IMR-90 (cell line): ENCODE data around the gene SMCHD1. TPM values are rescaled to one million over a fixed set of nuclear protein-coding genes. Genes with fewer than 3 reads are reported as not detected.

Experiments
- ATAC-seq: fragments of 200-7000 bp; cut with Tn5 transposase; 2 replicates; pipeline ENCODE4 v1.9.1; 2020; ENCODE audit warnings: low read depth, mild to moderate bottlenecking, moderate library complexity
- BruUV-seq: library from RNA; stranded (reverse); fragments of 400-500 nt; replicated peaks from 2 replicates; lab custom pipeline; 2021; lab: Mats Ljungman, UMichigan
- CTCF ChIA-PET: fragments of 300-600 bp; formaldehyde crosslinking; extraction: SDS; loops from one replicate; lab custom pipeline; 2021; ENCODE audit warnings: antibody characterized with exemption; lab: Yijun Ruan, JAX
- POLR2A ChIA-PET: fragments of 300-600 bp; sonication (Branson Sonifier 250); formaldehyde crosslinking; loops from one replicate; lab custom pipeline; 2022; ENCODE audit warnings: antibody characterized with exemption; ENCODE audit not compliant: unreplicated experiment; lab: Charles Lee
- DNase-seq: peaks from one replicate; pipeline ENCODE4 v3.0.0; 2013
- H2AFZ ChIP-seq: replicated peaks from 2 replicates; pipeline ENCODE3; 2013; ENCODE audit warnings: low read length, mild to moderate bottlenecking; ENCODE audit not compliant: poor library complexity
- H2AK5ac ChIP-seq: 2 replicates; pipeline ENCODE4 v1.6.1; 2013; ENCODE audit warnings: low read depth, low read length, inconsistent platforms
- H2AK9ac ChIP-seq: replicated peaks from 2 replicates; pipeline ENCODE3; 2013; ENCODE audit warnings: mild to moderate bottlenecking, low read depth, low read length, moderate library complexity; ENCODE audit not compliant: poor library complexity
- H2BK120ac ChIP-seq: 2 replicates; pipeline ENCODE4 v1.6.1; 2013; ENCODE audit warnings: low read depth, low read length, inconsistent platforms
- H2BK15ac ChIP-seq: 3 replicates; pipeline ENCODE4 v1.6.1; 2013; ENCODE audit warnings: low read depth, low read length, inconsistent platforms
- H2BK20ac ChIP-seq: 2 replicates; pipeline ENCODE4 v1.6.1; 2013; ENCODE audit warnings: low read depth, mild to moderate bottlenecking, inconsistent platforms, low read length, moderate library complexity
- H2BK5ac ChIP-seq: 2 replicates; pipeline ENCODE4 v1.6.1; 2013; ENCODE audit warnings: mild to moderate bottlenecking, low read depth, low read length, inconsistent platforms; ENCODE audit not compliant: poor library complexity, severe bottlenecking
- H3K14ac ChIP-seq: replicated peaks from 2 replicates; pipeline ENCODE4 v1.6.1; 2013; ENCODE audit warnings: low read depth, low read length, inconsistent platforms
- H3K18ac ChIP-seq: 2 replicates; pipeline ENCODE4 v1.6.1; 2013; ENCODE audit warnings: low read depth, low read length, control low read depth
- H3K23ac ChIP-seq: 2 replicates; pipeline ENCODE4 v1.6.1; 2013; ENCODE audit warnings: low read depth, low read length, inconsistent platforms
- H3K27ac ChIP-seq: 2 replicates; pipeline ENCODE4 v1.5.1; 2013; ENCODE audit warnings: mild to moderate bottlenecking, control low read depth, low read length; ENCODE audit not compliant: insufficient read depth
- H3K27me3 ChIP-seq: 2 replicates; pipeline ENCODE4 v1.6.1; 2013; ENCODE audit warnings: low read length; ENCODE audit not compliant: control insufficient read depth, insufficient read depth
- H3K36me3 ChIP-seq: 2 replicates; pipeline ENCODE4 v1.6.1; 2013; ENCODE audit warnings: low read length, mixed read lengths; ENCODE audit not compliant: control insufficient read depth, insufficient read depth
- H3K4ac ChIP-seq: 2 replicates; pipeline ENCODE4 v1.6.1; 2013; ENCODE audit warnings: low read depth, low read length, inconsistent platforms
- H3K4me1 ChIP-seq: 2 replicates; pipeline ENCODE4 v1.6.1; 2013; ENCODE audit warnings: low read length, mixed read lengths; ENCODE audit not compliant: control insufficient read depth, insufficient read depth
- H3K4me2 ChIP-seq: 2 replicates; pipeline ENCODE4 v1.6.1; 2013; ENCODE audit warnings: low read depth, mild to moderate bottlenecking, control low read depth, low read length, moderate library complexity
- H3K4me3 ChIP-seq: 2 replicates; pipeline ENCODE4 v1.5.1; 2013; ENCODE audit warnings: low read depth, mild to moderate bottlenecking, control low read depth, low read length, moderate library complexity; ENCODE audit not compliant: insufficient read depth
- H3K56ac ChIP-seq: 2 replicates; pipeline ENCODE4 v1.6.1; 2013; ENCODE audit warnings: low read length, inconsistent platforms; ENCODE audit not compliant: insufficient read depth; ENCODE audit errors: extremely low read depth
- H3K79me1 ChIP-seq, 2 experiments: 2 replicates each; pipeline ENCODE4 v1.6.1; 2013; ENCODE audit warnings: low read length in 2 of 2, inconsistent platforms in 1 of 2, low read depth in 1 of 2
- H3K9ac ChIP-seq: 2 replicates; pipeline ENCODE4 v1.6.1; 2013; ENCODE audit warnings: low read depth, low read length, control low read depth
- H3K9me1 ChIP-seq: 2 replicates; pipeline ENCODE4 v1.6.1; 2013; ENCODE audit warnings: low read length, inconsistent platforms; ENCODE audit not compliant: insufficient read depth
- H3K9me3 ChIP-seq: 2 replicates; pipeline ENCODE4 v1.6.1; 2013; ENCODE audit warnings: low read length; ENCODE audit not compliant: control insufficient read depth, insufficient read depth
- H4K20me1 ChIP-seq: 2 replicates; pipeline ENCODE4 v1.6.1; 2013; ENCODE audit warnings: low read length, inconsistent platforms; ENCODE audit not compliant: insufficient read depth
- H4K5ac ChIP-seq: 2 replicates; pipeline ENCODE4 v1.6.1; 2013; ENCODE audit warnings: mild to moderate bottlenecking, low read depth, low read length, control low read depth
- H4K8ac ChIP-seq, 2 experiments: 2 replicates each; pipeline ENCODE4 v1.6.1; 2013; ENCODE audit warnings: low read depth in 2 of 2, low read length in 2 of 2, control low read depth in 1 of 2, inconsistent platforms in 1 of 2
- H4K91ac ChIP-seq: 2 replicates; pipeline ENCODE4 v1.6.1; 2013; ENCODE audit warnings: low read depth, low read length, inconsistent platforms; ENCODE audit not compliant: insufficient read depth
- POLR2A ChIP-seq: IDR thresholded peaks from 2 replicates; pipeline ENCODE4 v1.6.1; 2012; ENCODE audit warnings: mild to moderate bottlenecking, low read depth, low read length
- RFX5 ChIP-seq: IDR thresholded peaks from 2 replicates; pipeline ENCODE4 v1.8.0; 2012; ENCODE audit warnings: low read depth, mild to moderate bottlenecking, low read length, moderate library complexity
- SMC3 ChIP-seq: fragments of 150-350 bp; IDR thresholded peaks from 2 replicates; pipeline ENCODE4 v1.6.1; 2016; ENCODE audit warnings: low read depth, mild to moderate bottlenecking, antibody characterized with exemption, low read length, moderate library complexity
- WGBS, 2 experiments: methylation state at CpG; one replicate each; pipeline versions ENCODE4 v1.1.5 to v1.1.7; 2013; ENCODE audit warnings: missing lambda C conversion rate in 2 of 2; ENCODE audit not compliant: insufficient read length in 1 of 2; ENCODE audit errors: extremely low coverage in 2 of 2; 5-methylcytosine and 5-hydroxymethylcytosine counted together
- dilution Hi-C: fragments of 300-500 bp; cut with HindIII; formaldehyde crosslinking; loops from one replicate; pipeline ENCODE4 v1.14.3; 2018; ENCODE audit warnings: low sequenced_read_pairs; ENCODE audit not compliant: unreplicated experiment
- in situ Hi-C: fragments of 300-500 bp; cut with MboI; formaldehyde crosslinking; loops from 3 replicates; pipeline ENCODE4 v1.14.3; 2019; ENCODE audit warnings: low sequenced_read_pairs, inconsistent platforms, mixed read lengths
- intact Hi-C: fragments of 100-400 bp; cut with micrococcal nuclease; formaldehyde crosslinking; loops from 2 replicates; pipeline ENCODE4 v1.10.0; 2022
- polyA plus RNA-seq, 3 experiments: library from polyadenylated mRNA; depleted of rRNA; stranded (reverse); fragments of >200 nt; gene quantifications; 2 replicates each; pipeline ENCODE4 v1.2.3, GENCODE V29; 2012; ENCODE audit warnings: low replicate concordance in 1 of 3
- total RNA-seq: library from RNA; depleted of rRNA; stranded (reverse); fragments of >200 nt; gene quantifications from 2 replicates; pipeline ENCODE4 v1.2.3, GENCODE V29; 2012
- TF ChIP-seq, protein P1 (sequence below): conservative IDR thresholded peaks from 2 replicates; pipeline ENCODE4 v1.5.1; 2012; ENCODE audit warnings: mild to moderate bottlenecking, low read depth, low read length, improper control_type of control experiment
- TF ChIP-seq, protein P2 (sequence below): fragments of 150-350 bp; IDR thresholded peaks from 2 replicates; pipeline ENCODE4 v1.6.1; 2017; ENCODE audit warnings: mild to moderate bottlenecking, antibody characterized with exemption, low read length, low read depth

Gene SMCHD1
- total and polyA plus RNA-seq, 2 of the 4 experiments (the other 2 are of a cell fraction) = 14.8 to 47.3 TPM

DNA sequence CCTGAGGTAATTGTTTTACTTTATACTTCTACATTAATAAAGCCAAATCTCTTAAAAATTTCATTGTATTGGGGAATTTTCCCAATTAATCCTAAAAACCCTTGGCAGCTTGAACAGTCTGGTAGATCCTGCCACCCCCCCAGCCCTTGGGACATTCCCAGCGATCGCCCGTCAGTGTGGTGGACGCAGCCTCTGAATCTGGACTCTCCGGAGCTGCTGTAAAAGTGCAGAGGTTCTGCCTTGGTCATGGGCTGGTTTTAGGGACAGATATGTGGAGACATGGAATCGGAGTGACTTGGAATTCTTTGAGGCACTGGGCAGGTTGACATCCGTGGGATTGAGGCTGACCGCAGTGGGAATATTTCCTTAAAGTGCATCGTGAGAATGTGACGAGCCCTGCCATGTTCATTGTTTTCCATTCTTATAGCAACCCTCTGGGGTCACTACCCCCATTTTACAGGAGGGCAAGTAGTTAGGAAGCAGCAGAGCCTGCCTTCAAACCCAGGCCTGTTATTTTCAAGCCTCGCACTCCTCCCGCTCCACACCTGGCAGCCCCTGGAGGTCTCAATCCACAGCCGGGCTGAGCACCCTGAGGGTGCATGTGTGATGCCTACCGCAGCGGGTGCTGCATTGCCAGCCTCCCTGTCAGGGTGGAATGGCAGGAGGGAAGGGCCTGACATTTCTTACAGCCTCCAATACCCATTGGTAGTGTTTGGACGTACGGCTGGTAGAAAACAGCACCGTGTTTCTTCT lies 197.8 kb downstream of the SMCHD1 start:
- no peaks in the 10 kb centered on the region for H3K79me1 ChIP-seq
- no peak overlapping the region for H3K9ac ChIP-seq
- CTCF ChIA-PET = no interaction called here
- no peak for ATAC-seq
- H4K5ac ChIP-seq = no peak overlapping the region
- H3K4me2 ChIP-seq = no peak overlapping the region
- no peak overlapping the region for H2AK5ac ChIP-seq
- H3K27ac ChIP-seq = no peak overlapping the region
- DNase-seq = no peak
- no peak overlapping the region for H3K4me3 ChIP-seq
- in situ Hi-C loops (no loop called here), dilution Hi-C loops (no loop called here), intact Hi-C loops (no loop called here)
- TF ChIP-seq POLR2A (no peak), SMC3 (no peak), RFX5 (no peak)
- TF ChIP-seq, protein P1, sequence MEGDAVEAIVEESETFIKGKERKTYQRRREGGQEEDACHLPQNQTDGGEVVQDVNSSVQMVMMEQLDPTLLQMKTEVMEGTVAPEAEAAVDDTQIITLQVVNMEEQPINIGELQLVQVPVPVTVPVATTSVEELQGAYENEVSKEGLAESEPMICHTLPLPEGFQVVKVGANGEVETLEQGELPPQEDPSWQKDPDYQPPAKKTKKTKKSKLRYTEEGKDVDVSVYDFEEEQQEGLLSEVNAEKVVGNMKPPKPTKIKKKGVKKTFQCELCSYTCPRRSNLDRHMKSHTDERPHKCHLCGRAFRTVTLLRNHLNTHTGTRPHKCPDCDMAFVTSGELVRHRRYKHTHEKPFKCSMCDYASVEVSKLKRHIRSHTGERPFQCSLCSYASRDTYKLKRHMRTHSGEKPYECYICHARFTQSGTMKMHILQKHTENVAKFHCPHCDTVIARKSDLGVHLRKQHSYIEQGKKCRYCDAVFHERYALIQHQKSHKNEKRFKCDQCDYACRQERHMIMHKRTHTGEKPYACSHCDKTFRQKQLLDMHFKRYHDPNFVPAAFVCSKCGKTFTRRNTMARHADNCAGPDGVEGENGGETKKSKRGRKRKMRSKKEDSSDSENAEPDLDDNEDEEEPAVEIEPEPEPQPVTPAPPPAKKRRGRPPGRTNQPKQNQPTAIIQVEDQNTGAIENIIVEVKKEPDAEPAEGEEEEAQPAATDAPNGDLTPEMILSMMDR = no peak
- TF ChIP-seq, protein P2, sequence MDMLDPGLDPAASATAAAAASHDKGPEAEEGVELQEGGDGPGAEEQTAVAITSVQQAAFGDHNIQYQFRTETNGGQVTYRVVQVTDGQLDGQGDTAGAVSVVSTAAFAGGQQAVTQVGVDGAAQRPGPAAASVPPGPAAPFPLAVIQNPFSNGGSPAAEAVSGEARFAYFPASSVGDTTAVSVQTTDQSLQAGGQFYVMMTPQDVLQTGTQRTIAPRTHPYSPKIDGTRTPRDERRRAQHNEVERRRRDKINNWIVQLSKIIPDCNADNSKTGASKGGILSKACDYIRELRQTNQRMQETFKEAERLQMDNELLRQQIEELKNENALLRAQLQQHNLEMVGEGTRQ = no peak
- H2BK15ac ChIP-seq = no peak overlapping the region
- H3K14ac ChIP-seq = no peak overlapping the region
- no peak overlapping the region for H2AK9ac ChIP-seq
- H3K56ac ChIP-seq = no peak overlapping the region
- no peaks in the 10 kb centered on the region for H3K36me3 ChIP-seq
- no peaks in the 10 kb centered on the region for H3K9me3 ChIP-seq
- peaks cover 31% of the 10 kb centered on the region for H3K27me3 ChIP-seq
- H2AFZ ChIP-seq = no peak overlapping the region
- H3K18ac ChIP-seq = no peak overlapping the region
- no peak overlapping the region for H2BK20ac ChIP-seq
- no TSS peak for BruUV-seq
- no peak overlapping the region for H2BK5ac ChIP-seq
- 0 out of 2 replicates have a peak, but pooled peaks cover 5% of the 10 kb centered on the region for H3K9me1 ChIP-seq
- no peak overlapping the region for H4K8ac ChIP-seq
- no peak overlapping the region for H2BK120ac ChIP-seq
- no peak overlapping the region for H3K23ac ChIP-seq
- no peak overlapping the region for H3K4ac ChIP-seq
- H4K91ac ChIP-seq = no peak overlapping the region
- POLR2A ChIA-PET = no interaction called here
- H3K4me1 ChIP-seq = no peaks in the 10 kb centered on the region; the same call in 1 of the 2 replicates
- no CpG with 5 or more reads among the region's 18 CpGs for WGBS, 2 experiments
- no peaks in the 10 kb centered on the region for H4K20me1 ChIP-seq
